IMR-90 (cell line): Measurements from ENCODE around the gene POU2F2. TPM values are rescaled to one million over a fixed set of nuclear protein-coding genes. Genes with fewer than 3 reads are reported as not detected.

Experiments
- ATAC-seq: fragments of 200-7000 bp; cut with Tn5 transposase; 2 replicates; pipeline ENCODE4 v1.9.1; 2020; ENCODE audit warnings: low read depth, mild to moderate bottlenecking, moderate library complexity
- BruUV-seq: library from RNA; stranded (reverse); fragments of 400-500 nt; replicated peaks from 2 replicates; lab custom pipeline; 2021; lab: Mats Ljungman, UMichigan
- CTCF ChIA-PET: fragments of 300-600 bp; formaldehyde crosslinking; extraction: SDS; loops from one replicate; lab custom pipeline; 2021; ENCODE audit warnings: antibody characterized with exemption; lab: Yijun Ruan, JAX
- POLR2A ChIA-PET: fragments of 300-600 bp; sonication (Branson Sonifier 250); formaldehyde crosslinking; loops from one replicate; lab custom pipeline; 2022; ENCODE audit warnings: antibody characterized with exemption; ENCODE audit not compliant: unreplicated experiment; lab: Charles Lee
- DNase-seq: peaks from one replicate; pipeline ENCODE4 v3.0.0; 2013
- H2AFZ ChIP-seq: replicated peaks from 2 replicates; pipeline ENCODE3; 2013; ENCODE audit warnings: low read length, mild to moderate bottlenecking; ENCODE audit not compliant: poor library complexity
- H2AK5ac ChIP-seq: 2 replicates; pipeline ENCODE4 v1.6.1; 2013; ENCODE audit warnings: low read depth, low read length, inconsistent platforms
- H2AK9ac ChIP-seq: replicated peaks from 2 replicates; pipeline ENCODE3; 2013; ENCODE audit warnings: mild to moderate bottlenecking, low read depth, low read length, moderate library complexity; ENCODE audit not compliant: poor library complexity
- H2BK120ac ChIP-seq: 2 replicates; pipeline ENCODE4 v1.6.1; 2013; ENCODE audit warnings: low read depth, low read length, inconsistent platforms
- H2BK15ac ChIP-seq: 3 replicates; pipeline ENCODE4 v1.6.1; 2013; ENCODE audit warnings: low read depth, low read length, inconsistent platforms
- H2BK20ac ChIP-seq: 2 replicates; pipeline ENCODE4 v1.6.1; 2013; ENCODE audit warnings: low read depth, mild to moderate bottlenecking, inconsistent platforms, low read length, moderate library complexity
- H2BK5ac ChIP-seq: 2 replicates; pipeline ENCODE4 v1.6.1; 2013; ENCODE audit warnings: mild to moderate bottlenecking, low read depth, low read length, inconsistent platforms; ENCODE audit not compliant: poor library complexity, severe bottlenecking
- H3K14ac ChIP-seq: replicated peaks from 2 replicates; pipeline ENCODE4 v1.6.1; 2013; ENCODE audit warnings: low read depth, low read length, inconsistent platforms
- H3K18ac ChIP-seq: 2 replicates; pipeline ENCODE4 v1.6.1; 2013; ENCODE audit warnings: low read depth, low read length, control low read depth
- H3K23ac ChIP-seq: 2 replicates; pipeline ENCODE4 v1.6.1; 2013; ENCODE audit warnings: low read depth, low read length, inconsistent platforms
- H3K27ac ChIP-seq: 2 replicates; pipeline ENCODE4 v1.5.1; 2013; ENCODE audit warnings: mild to moderate bottlenecking, control low read depth, low read length; ENCODE audit not compliant: insufficient read depth
- H3K27me3 ChIP-seq: 2 replicates; pipeline ENCODE4 v1.6.1; 2013; ENCODE audit warnings: low read length; ENCODE audit not compliant: control insufficient read depth, insufficient read depth
- H3K36me3 ChIP-seq: 2 replicates; pipeline ENCODE4 v1.6.1; 2013; ENCODE audit warnings: low read length, mixed read lengths; ENCODE audit not compliant: control insufficient read depth, insufficient read depth
- H3K4ac ChIP-seq: 2 replicates; pipeline ENCODE4 v1.6.1; 2013; ENCODE audit warnings: low read depth, low read length, inconsistent platforms
- H3K4me1 ChIP-seq: 2 replicates; pipeline ENCODE4 v1.6.1; 2013; ENCODE audit warnings: low read length, mixed read lengths; ENCODE audit not compliant: control insufficient read depth, insufficient read depth
- H3K4me2 ChIP-seq: 2 replicates; pipeline ENCODE4 v1.6.1; 2013; ENCODE audit warnings: low read depth, mild to moderate bottlenecking, control low read depth, low read length, moderate library complexity
- H3K4me3 ChIP-seq: 2 replicates; pipeline ENCODE4 v1.5.1; 2013; ENCODE audit warnings: low read depth, mild to moderate bottlenecking, control low read depth, low read length, moderate library complexity; ENCODE audit not compliant: insufficient read depth
- H3K56ac ChIP-seq: 2 replicates; pipeline ENCODE4 v1.6.1; 2013; ENCODE audit warnings: low read length, inconsistent platforms; ENCODE audit not compliant: insufficient read depth; ENCODE audit errors: extremely low read depth
- H3K79me1 ChIP-seq, 2 experiments: 2 replicates each; pipeline ENCODE4 v1.6.1; 2013; ENCODE audit warnings: low read length in 2 of 2, inconsistent platforms in 1 of 2, low read depth in 1 of 2
- H3K9ac ChIP-seq: 2 replicates; pipeline ENCODE4 v1.6.1; 2013; ENCODE audit warnings: low read depth, low read length, control low read depth
- H3K9me1 ChIP-seq: 2 replicates; pipeline ENCODE4 v1.6.1; 2013; ENCODE audit warnings: low read length, inconsistent platforms; ENCODE audit not compliant: insufficient read depth
- H3K9me3 ChIP-seq: 2 replicates; pipeline ENCODE4 v1.6.1; 2013; ENCODE audit warnings: low read length; ENCODE audit not compliant: control insufficient read depth, insufficient read depth
- H4K20me1 ChIP-seq: 2 replicates; pipeline ENCODE4 v1.6.1; 2013; ENCODE audit warnings: low read length, inconsistent platforms; ENCODE audit not compliant: insufficient read depth
- H4K5ac ChIP-seq: 2 replicates; pipeline ENCODE4 v1.6.1; 2013; ENCODE audit warnings: mild to moderate bottlenecking, low read depth, low read length, control low read depth
- H4K8ac ChIP-seq, 2 experiments: 2 replicates each; pipeline ENCODE4 v1.6.1; 2013; ENCODE audit warnings: low read depth in 2 of 2, low read length in 2 of 2, control low read depth in 1 of 2, inconsistent platforms in 1 of 2
- H4K91ac ChIP-seq: 2 replicates; pipeline ENCODE4 v1.6.1; 2013; ENCODE audit warnings: low read depth, low read length, inconsistent platforms; ENCODE audit not compliant: insufficient read depth
- RAD21 ChIP-seq: IDR thresholded peaks from 2 replicates; pipeline ENCODE4 v1.6.1; 2012; ENCODE audit warnings: low read length, improper control_type of control experiment
- WGBS, 2 experiments: methylation state at CpG; one replicate each; pipeline versions ENCODE4 v1.1.5 to v1.1.7; 2013; ENCODE audit warnings: missing lambda C conversion rate in 2 of 2; ENCODE audit not compliant: insufficient read length in 1 of 2; ENCODE audit errors: extremely low coverage in 2 of 2; 5-methylcytosine and 5-hydroxymethylcytosine counted together
- dilution Hi-C: fragments of 300-500 bp; cut with HindIII; formaldehyde crosslinking; loops from one replicate; pipeline ENCODE4 v1.14.3; 2018; ENCODE audit warnings: low sequenced_read_pairs; ENCODE audit not compliant: unreplicated experiment
- in situ Hi-C: fragments of 300-500 bp; cut with MboI; formaldehyde crosslinking; loops from 3 replicates; pipeline ENCODE4 v1.14.3; 2019; ENCODE audit warnings: low sequenced_read_pairs, inconsistent platforms, mixed read lengths
- intact Hi-C: fragments of 100-400 bp; cut with micrococcal nuclease; formaldehyde crosslinking; loops from 2 replicates; pipeline ENCODE4 v1.10.0; 2022
- polyA plus RNA-seq, 3 experiments: library from polyadenylated mRNA; depleted of rRNA; stranded (reverse); fragments of >200 nt; gene quantifications; 2 replicates each; pipeline ENCODE4 v1.2.3, GENCODE V29; 2012; ENCODE audit warnings: low replicate concordance in 1 of 3
- total RNA-seq: library from RNA; depleted of rRNA; stranded (reverse); fragments of >200 nt; gene quantifications from 2 replicates; pipeline ENCODE4 v1.2.3, GENCODE V29; 2012

The POU2F2 gene
- total and polyA plus RNA-seq, 2 of the 4 experiments (the other 2 are of a cell fraction): 0.54 to 5.0 TPM

- Histone ChIP-seq H2AK9ac (no peak overlapping the region), H3K79me1 (peaks cover 8 to 30% of the 10 kb centered on the region in 2 experiments; a peak in 3 of 4 replicates), H3K23ac (no peak overlapping the region), H3K9ac (no peak overlapping the region), H2BK5ac (no peak overlapping the region), H3K4me1 (peaks cover 16% of the 10 kb centered on the region), H3K14ac (no peak overlapping the region), H2AFZ (no peak overlapping the region), H3K27me3 (no peaks in the 10 kb centered on the region), H3K27ac (no peak overlapping the region), H4K5ac (no peak overlapping the region), H4K8ac (no peak overlapping the region), H3K4me2 (no peak overlapping the region), H3K56ac (no peak overlapping the region), H2BK120ac (no peak overlapping the region), H2BK15ac (no peak overlapping the region), H3K18ac (no peak overlapping the region), H2BK20ac (no peak overlapping the region), H3K4me3 (no peak overlapping the region), H3K9me1 (peaks cover 22% of the 10 kb centered on the region), H2AK5ac (no peak overlapping the region), H4K20me1 (no peaks in the 10 kb centered on the region), H3K36me3 (no peaks in the 10 kb centered on the region), H4K91ac (no peak overlapping the region), H3K9me3 (no peaks in the 10 kb centered on the region), H3K4ac (no peak overlapping the region)
- ChIA-PET POLR2A (no interaction called here), CTCF (interaction anchor here (0.6 kb wide), 1 partner anchor 13 kb away, joined by 3 read pairs; no protein-coding TSS in a partner anchor)
- BruUV-seq: no TSS peak
- ATAC-seq (no peak), DNase-seq (no peak)
- in situ Hi-C loops: no loop called here
- dilution Hi-C loops: no loop called here
- TF ChIP-seq RAD21: no peak
- WGBS, 2 experiments: no CpG with 5 or more reads among the region's 5 CpGs
- intact Hi-C loops: no loop called here
Measured at GRCh38 chr19:42126574-42126973, 5.7 kb downstream of the POU2F2 start.
